Esophagus (tissue), 2 donors: Measurements from ENCODE around the gene LSAMP. TPM values are rescaled to one million over a fixed set of nuclear protein-coding genes. Genes with fewer than 3 reads are reported as not detected.

ENCODE experiments used
- H3K27ac ChIP-seq, 2 donors: one replicate each; pipeline ENCODE4 v1.5.1; 2013; ENCODE audit warnings: low read depth in 2 of 2, mild to moderate bottlenecking in 2 of 2, inconsistent platforms in 1 of 2, low read length in 1 of 2, moderate library complexity in 1 of 2
- H3K27me3 ChIP-seq, 2 donors: one replicate each; pipeline ENCODE4 v1.6.1; 2013; ENCODE audit warnings: low read length in 2 of 2, control low read depth in 1 of 2, mild to moderate bottlenecking in 1 of 2; ENCODE audit not compliant: insufficient read depth in 2 of 2, control insufficient read depth in 1 of 2
- H3K36me3 ChIP-seq, 2 donors: one replicate each; pipeline ENCODE4 v1.6.1; 2013; ENCODE audit warnings: low read length in 1 of 2; ENCODE audit not compliant: control insufficient read depth in 2 of 2, insufficient read depth in 2 of 2
- H3K4me1 ChIP-seq, 2 donors: one replicate each; pipeline ENCODE4 v1.6.1; 2013; ENCODE audit warnings: low read length in 1 of 2; ENCODE audit not compliant: control insufficient read depth in 2 of 2, insufficient read depth in 2 of 2
- H3K4me3 ChIP-seq, 2 donors: one replicate each; pipeline ENCODE4 v1.5.1; 2013; ENCODE audit warnings: low read length in 2 of 2, mild to moderate bottlenecking in 2 of 2, low read depth in 1 of 2, moderate library complexity in 1 of 2
- H3K9me3 ChIP-seq, 2 donors: one replicate each; pipeline ENCODE4 v1.6.1; 2013; ENCODE audit warnings: mild to moderate bottlenecking in 2 of 2, low read depth in 1 of 2, low read length in 1 of 2, moderate library complexity in 1 of 2; ENCODE audit not compliant: control insufficient read depth in 2 of 2, insufficient read depth in 1 of 2
- WGBS, 2 donors: extraction: QIAGEN DNeasy Blood & Tissue Kit; methylation state at CpG; one replicate each; pipeline ENCODE4 v1.1.7; 2013; 5-methylcytosine and 5-hydroxymethylcytosine counted together
- polyA plus RNA-seq, 2 donors: library from polyadenylated mRNA; stranded (reverse); fragments of 200-250 nt; gene quantifications; one replicate each; pipeline ENCODE4 v1.2.3, GENCODE V29; 2013
- donor health status: healthy with polysubstance abuse.
- donor health status: Bipolar disorder and iron deficiency.

LSAMP gene
- polyA plus RNA-seq, 2 donors = 0.10 to 0.16 TPM

- Histone ChIP-seq H3K27ac (no peak overlapping the region), H3K4me1 (no peaks in the 10 kb centered on the region), H3K27me3 (no peaks in the 10 kb centered on the region), H3K9me3 (no peaks in the 10 kb centered on the region), H3K4me3 (no peak overlapping the region), H3K36me3 (no peaks in the 10 kb centered on the region)
- 51 to 66% methylated on average over 2 of the region's 2 CpGs for WGBS, 2 donors
These were observed 36.8 kb downstream of the LSAMP start for GRCh38 chr3:116408473-116408872.

DNA sequence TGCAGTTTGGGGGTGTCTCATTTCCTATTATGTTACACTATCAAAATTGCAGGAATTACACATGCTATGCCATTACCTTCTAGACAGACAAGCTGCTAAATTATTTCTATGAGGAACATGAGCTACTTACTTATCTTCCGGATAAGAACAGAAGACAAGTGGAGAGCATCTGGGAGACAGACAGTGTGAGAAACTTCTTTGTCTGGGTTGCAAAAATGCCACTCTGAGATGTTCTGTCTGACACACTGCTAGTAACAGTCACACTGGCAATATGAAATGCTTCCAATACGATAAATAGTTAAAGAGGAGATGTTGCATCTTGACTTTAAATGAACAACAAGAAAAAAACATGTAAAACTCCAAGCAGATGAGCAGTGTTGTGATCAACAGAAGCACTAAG lies 40.1 kb downstream of the LSAMP start:
- Histone ChIP-seq H3K27me3 (no peaks in the 10 kb centered on the region), H3K4me3 (no peak overlapping the region), H3K4me1 (no peaks in the 10 kb centered on the region), H3K36me3 (no peaks in the 10 kb centered on the region), H3K27ac (no peak overlapping the region), H3K9me3 (no peaks in the 10 kb centered on the region)
- 82 to 89% methylated on average over 2 of the region's 2 CpGs for WGBS, 2 donors

DNA sequence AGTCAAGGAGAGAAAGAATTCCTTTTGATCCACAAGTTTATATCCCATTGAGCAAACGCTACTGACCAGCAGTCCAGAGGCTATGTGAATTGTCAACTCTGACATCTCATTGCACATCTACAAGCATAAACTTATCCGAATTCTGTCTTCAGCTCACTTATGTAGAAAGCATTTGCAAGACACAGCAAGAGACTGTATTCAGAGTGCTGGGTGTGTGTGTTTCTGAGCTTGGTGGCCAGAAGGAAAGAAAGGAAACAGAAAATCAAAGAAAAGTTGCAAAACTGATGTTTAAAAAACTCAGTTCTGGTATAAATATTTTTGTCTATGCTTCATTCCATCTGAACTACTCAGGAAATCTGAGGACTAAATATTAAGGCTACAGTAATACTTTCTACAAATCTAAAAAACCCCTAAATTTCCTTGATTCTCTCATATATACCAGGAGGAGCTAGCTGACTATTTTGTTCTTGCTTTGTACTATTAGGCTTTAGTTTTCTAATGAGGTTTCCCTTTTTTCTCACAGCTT lies 45.5 kb downstream of the LSAMP start:
- WGBS, 2 donors = 65 to 70% methylated on average over 2 of the region's 2 CpGs
- no peak overlapping the region for H3K4me3 ChIP-seq
- no peaks in the 10 kb centered on the region for H3K9me3 ChIP-seq
- no peak overlapping the region for H3K27ac ChIP-seq
- no peaks in the 10 kb centered on the region for H3K27me3 ChIP-seq
- H3K4me1 ChIP-seq = no peaks in the 10 kb centered on the region
- no peaks in the 10 kb centered on the region for H3K36me3 ChIP-seq

DNA sequence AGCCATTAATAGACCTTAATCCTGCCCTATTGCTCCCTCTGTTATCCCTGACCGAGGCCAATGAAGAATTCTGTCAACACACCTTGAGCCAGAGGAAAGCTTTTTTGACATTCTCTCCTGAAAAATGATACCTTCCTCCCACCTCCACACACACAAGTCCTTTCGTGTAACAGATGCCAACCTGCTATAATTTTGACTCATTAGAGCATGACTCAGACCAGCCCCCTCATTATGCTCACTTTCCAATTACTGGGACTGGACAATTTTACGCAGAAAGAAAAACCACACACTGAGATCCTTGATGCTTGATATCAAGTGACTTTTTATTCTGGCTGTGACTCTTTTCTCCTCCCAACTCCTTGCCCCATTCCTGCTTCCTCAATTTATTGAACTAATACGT lies 50.9 kb downstream of the LSAMP start:
- no peak overlapping the region for H3K27ac ChIP-seq
- no peaks in the 10 kb centered on the region for H3K36me3 ChIP-seq
- WGBS, 2 donors = 47 to 57% methylated on average over 4 of the region's 4 CpGs
- H3K4me3 ChIP-seq = no peak overlapping the region
- no peaks in the 10 kb centered on the region for H3K4me1 ChIP-seq
- H3K27me3 ChIP-seq = no peaks in the 10 kb centered on the region
- peaks cover 6 to 7% of the 10 kb centered on the region in 2 donors for H3K9me3 ChIP-seq

DNA sequence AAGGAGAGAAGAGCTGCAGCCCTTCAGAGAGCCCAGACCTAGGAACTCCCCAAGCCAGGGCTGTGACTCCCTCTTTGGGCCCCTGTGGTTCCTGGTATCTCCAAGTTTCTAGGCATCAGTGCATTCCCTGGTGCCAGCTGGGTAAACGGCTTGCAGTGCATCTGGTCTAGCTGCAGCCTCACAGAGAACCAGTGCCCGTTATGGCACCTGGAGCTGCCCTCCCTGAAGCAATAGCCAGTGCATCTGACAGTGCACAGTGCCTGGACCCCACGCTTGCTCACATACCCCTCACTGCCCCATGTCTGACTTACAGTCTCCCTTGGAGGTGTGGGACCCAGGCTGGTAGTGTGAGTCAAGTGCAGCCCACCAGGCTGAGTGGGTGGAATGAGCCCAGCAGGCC lies 52.1 kb downstream of the LSAMP start:
- H3K9me3 ChIP-seq = peaks cover 6 to 7% of the 10 kb centered on the region in 2 donors
- no peak overlapping the region for H3K27ac ChIP-seq
- H3K4me3 ChIP-seq = no peak overlapping the region
- 72 to 81% methylated on average over 3 of the region's 3 CpGs for WGBS, 2 donors
- no peaks in the 10 kb centered on the region for H3K4me1 ChIP-seq
- H3K27me3 ChIP-seq = no peaks in the 10 kb centered on the region
- H3K36me3 ChIP-seq = no peaks in the 10 kb centered on the region

DNA sequence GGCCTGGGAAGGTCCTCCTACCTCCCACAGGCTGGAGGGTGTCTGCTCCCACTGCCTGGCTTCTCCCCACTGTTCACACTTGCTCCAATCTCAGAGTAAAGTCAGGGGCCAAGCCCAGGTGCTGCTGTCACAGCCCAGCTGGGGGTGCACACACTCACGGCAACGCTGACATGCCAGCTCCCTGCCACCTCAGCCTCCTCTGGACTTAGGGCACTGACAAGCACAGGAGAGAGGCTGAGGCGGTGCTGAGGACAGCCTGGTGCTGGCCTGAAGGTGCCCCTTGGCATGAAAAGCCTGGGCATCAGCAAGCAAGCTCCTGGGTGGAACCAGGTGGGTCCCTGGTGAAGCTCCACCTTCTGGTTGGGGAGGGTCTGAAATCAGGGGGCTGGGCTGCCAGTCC lies 53.0 kb downstream of the LSAMP start:
- Histone ChIP-seq H3K27me3 (no peaks in the 10 kb centered on the region), H3K27ac (no peak overlapping the region), H3K4me3 (no peak overlapping the region), H3K9me3 (peaks cover 6 to 7% of the 10 kb centered on the region in 2 donors), H3K4me1 (no peaks in the 10 kb centered on the region), H3K36me3 (no peaks in the 10 kb centered on the region)
- WGBS, 2 donors = 89 to 90% methylated on average over 3 of the region's 3 CpGs

DNA sequence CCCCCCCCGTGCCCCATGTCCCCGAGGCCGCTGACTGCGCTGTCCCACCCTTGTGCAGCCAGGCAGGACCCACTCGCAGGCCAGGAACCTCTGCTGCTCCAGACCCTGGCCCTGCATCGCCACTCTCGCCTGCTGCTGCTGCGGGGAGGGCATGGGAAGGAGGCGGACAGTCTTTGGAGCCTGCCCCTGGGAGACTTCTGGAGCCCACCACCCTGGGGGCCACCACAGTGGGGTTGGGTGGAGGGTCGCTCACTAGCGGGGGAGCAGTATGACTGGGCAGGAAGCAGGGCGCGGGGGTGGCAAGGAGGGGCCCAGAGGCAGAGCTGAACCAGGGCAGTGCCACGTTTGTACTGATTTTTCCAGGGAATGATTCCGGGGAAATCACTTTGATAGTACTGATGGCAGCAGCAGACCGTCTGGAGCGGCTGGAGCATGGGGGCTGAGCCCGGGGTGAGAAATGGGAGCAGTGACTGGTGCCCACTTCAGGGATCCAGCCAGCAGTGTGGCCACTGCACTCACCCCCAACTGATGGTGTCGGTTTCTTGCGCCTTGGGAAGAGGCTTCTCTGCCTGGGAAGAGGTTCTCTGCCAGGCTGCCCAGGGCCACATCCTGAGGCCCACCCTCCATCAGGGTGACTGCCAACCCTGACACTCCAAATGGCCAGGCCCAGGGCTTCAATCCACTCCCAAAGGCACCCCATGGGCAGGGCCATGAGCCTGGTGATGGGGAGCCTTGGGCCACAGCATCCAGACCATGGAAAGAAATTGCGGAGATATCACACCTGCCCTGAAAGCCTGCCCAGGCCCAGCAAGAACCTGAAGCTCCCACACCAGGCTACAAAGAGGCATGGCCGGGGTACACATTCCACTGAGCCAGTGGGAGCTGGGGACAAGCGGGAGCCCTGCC lies 53.7 kb downstream of the LSAMP start:
- Histone ChIP-seq H3K9me3 (peaks cover 6 to 7% of the 10 kb centered on the region in 2 donors), H3K36me3 (no peaks in the 10 kb centered on the region), H3K27ac (no peak overlapping the region), H3K4me3 (no peak overlapping the region), H3K27me3 (no peaks in the 10 kb centered on the region), H3K4me1 (no peaks in the 10 kb centered on the region)
- WGBS, 2 donors = 88 to 91% methylated on average over 23 of the region's 23 CpGs

- Histone ChIP-seq H3K4me1 (no peaks in the 10 kb centered on the region), H3K27me3 (no peaks in the 10 kb centered on the region), H3K27ac (no peak overlapping the region), H3K4me3 (no peak overlapping the region), H3K36me3 (no peaks in the 10 kb centered on the region), H3K9me3 (peaks cover 6 to 7% of the 10 kb centered on the region in 2 donors)
- WGBS, 2 donors = 91 to 95% methylated on average over 1 of the region's 1 CpG
These were observed 55.0 kb downstream of the LSAMP start for GRCh38 chr3:116390318-116390717.

GRCh38 chr3:116388867-116389385 lies 56.4 kb downstream of the LSAMP start:
- 16 to 28% methylated on average over 2 of the region's 2 CpGs for WGBS, 2 donors
- Histone ChIP-seq H3K36me3 (no peaks in the 10 kb centered on the region), H3K4me1 (no peaks in the 10 kb centered on the region), H3K27ac (no peak overlapping the region), H3K27me3 (no peaks in the 10 kb centered on the region), H3K9me3 (peaks cover 6 to 7% of the 10 kb centered on the region in 2 donors), H3K4me3 (no peak overlapping the region)
